Stimulated activated CD8-positive, alpha-beta memory T cell treated with anti-CD3 and anti-CD28 coated beads, Interleukin-15, amount 100 ng/mL, for 24 hours (primary cell): ENCODE results near the gene SLTM.
"Not testable (repeated sequence)": the region's sequence is repeated elsewhere in the genome, so short reads cannot be mapped to it uniquely, and the experiment has no call there.

Experiments
- DNase-seq: peaks from one replicate; pipeline ENCODE4 v3.0.0-alpha.2; 2020; ENCODE audit warnings: low read depth

SLTM gene

GRCh38 chr15:58876306-58877106 lies 57.0 kb downstream of the SLTM start:
- DNase-seq = no peak

GRCh38 chr15:58875343-58875742 lies 58.1 kb downstream of the SLTM start:
- no peak for DNase-seq

GRCh38 chr15:58873267-58873666 lies 60.2 kb downstream of the SLTM start:
- DNase-seq = no peak

- no peak for DNase-seq
Observed at GRCh38 chr15:58870451-58870850, 63.0 kb downstream of the SLTM start.

- no peak for DNase-seq
Observed at GRCh38 chr15:58867926-58868325, 65.6 kb downstream of the SLTM start.

GRCh38 chr15:58865425-58865880 lies 68.0 kb downstream of the SLTM start:
- no peak for DNase-seq

- DNase-seq = no peak
Observed at GRCh38 chr15:58864602-58865424, 68.7 kb downstream of the SLTM start.

GRCh38 chr15:58862326-58862725 lies 71.2 kb downstream of the SLTM start:
- DNase-seq = no peak

- DNase-seq = not testable (repeated sequence)
Observed at GRCh38 chr15:58856621-58857020, 76.9 kb downstream of the SLTM start.

- DNase-seq = no peak
Observed at GRCh38 chr15:58856086-58856485, 77.4 kb downstream of the SLTM start.

- no peak for DNase-seq
Observed at GRCh38 chr15:58854593-58854992, 78.9 kb downstream of the SLTM start.

GRCh38 chr15:58852347-58852746 lies 81.1 kb downstream of the SLTM start:
- no peak for DNase-seq

- DNase-seq = not testable (repeated sequence)
Observed at GRCh38 chr15:58851205-58851604, 82.3 kb downstream of the SLTM start.

- no peak for DNase-seq
Observed at GRCh38 chr15:58842713-58843396, 90.6 kb downstream of the SLTM start.

GRCh38 chr15:58840048-58840447 lies 93.4 kb downstream of the SLTM start:
- no peak for DNase-seq

- no peak for DNase-seq
Observed at GRCh38 chr15:58839485-58839884, 94.0 kb downstream of the SLTM start.

- DNase-seq = not testable (repeated sequence)
Observed at GRCh38 chr15:58833681-58834426, 99.6 kb downstream of the SLTM start.

GRCh38 chr15:58830556-58830955 lies 102.9 kb downstream of the SLTM start:
- DNase-seq = no peak
